ENCODE measurements around the gene ASTL. TPM values are rescaled to one million over a fixed set of nuclear protein-coding genes. Genes with fewer than 3 reads are reported as not detected.

Gene ASTL
- total RNA-seq, 1 donor from 2014 or later: 1.4 TPM

- DNase-seq (ENCODE audit: low spot score): no peak
These were observed 25.0 kb downstream of the ASTL start for GRCh38 chr2:96113367-96113677.

- DNase-seq (ENCODE audit: low spot score): no peak
These were observed 25.6 kb downstream of the ASTL start for GRCh38 chr2:96112501-96113366.

DNA sequence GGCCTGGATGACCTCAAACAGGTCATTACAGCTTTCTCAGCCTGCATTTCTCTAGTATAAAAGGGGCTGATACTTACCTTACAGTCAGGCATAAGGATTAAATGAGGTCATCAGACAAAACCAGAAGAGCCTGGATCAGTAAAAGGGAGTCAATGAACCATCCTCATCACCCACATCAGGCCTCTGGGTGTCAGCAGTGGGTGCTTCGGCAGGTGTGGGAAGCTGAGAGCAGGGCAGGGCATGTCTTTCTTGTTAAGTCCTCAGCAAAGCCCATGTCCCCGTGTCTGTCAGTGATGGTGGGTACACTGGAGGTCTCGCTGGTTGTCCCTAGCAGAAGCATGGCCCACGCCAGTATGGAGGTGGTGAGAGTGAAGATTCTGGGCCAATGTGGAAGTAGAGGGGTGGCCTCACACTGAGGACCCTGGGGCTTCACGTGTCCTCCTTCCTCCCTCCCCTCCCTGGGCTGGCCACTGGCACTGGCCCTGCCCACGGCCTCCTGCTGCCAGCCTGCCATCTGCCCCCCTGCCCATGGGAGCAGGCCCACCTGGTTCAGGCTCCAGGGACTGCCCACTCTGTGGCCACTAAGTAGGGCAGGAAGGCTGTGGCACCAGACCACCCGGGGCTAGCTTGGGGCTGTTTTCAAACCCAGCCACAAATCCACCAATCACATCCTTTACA is 26.3 kb downstream of the ASTL start:
- DNase-seq (ENCODE audit: low spot score): no peak

DNA sequence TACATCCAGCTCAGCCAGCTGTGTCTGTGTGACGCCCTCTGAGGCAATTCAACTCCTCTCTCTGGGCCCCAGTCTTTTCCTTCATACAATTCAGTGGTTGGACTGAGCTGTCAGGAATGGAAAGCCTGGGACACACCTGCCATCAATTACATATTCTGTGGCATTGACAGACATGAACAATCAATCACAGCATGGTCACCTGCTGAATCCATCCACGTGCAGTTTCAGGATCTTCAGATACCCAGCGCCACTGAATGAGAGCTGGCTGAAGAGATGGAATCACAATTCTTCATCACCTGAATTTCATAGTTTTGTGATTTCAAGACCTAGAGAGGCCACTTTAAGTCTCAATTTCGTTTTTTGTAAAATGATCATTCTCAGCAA is 27.1 kb downstream of the ASTL start:
- DNase-seq (ENCODE audit: low spot score): no peak

DNA sequence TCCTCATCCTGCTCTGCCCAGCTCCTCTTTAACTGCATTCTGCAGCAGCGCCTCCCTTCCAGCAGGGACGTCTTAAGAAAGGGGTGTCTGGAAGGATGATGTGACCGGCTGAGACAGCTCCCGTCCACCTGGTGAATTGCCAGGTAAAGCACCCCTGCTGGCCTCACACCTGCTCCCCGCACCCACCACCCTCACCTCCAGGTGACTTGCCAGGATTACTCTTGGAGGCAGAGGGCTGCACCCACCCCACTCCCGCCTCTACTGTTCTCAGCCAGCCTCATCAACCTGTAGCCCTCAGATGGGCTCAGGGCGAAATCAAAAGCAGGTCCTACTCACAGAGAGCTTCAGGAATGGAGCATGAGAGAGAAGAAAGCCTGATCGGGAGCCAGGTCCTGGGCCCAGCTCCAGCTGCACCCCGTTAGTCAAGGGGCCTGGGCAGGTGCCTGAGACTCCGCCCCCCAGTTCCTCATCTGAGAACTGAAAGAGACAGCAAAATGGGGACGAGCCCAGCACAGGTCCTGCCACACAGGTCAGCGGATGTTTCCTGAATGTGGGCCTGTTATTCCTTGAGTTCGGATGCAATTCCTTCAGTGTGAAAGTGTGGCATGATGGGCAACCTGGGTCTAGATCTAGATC is 27.6 kb downstream of the ASTL start:
- no peak for DNase-seq (ENCODE audit: low spot score)

DNA sequence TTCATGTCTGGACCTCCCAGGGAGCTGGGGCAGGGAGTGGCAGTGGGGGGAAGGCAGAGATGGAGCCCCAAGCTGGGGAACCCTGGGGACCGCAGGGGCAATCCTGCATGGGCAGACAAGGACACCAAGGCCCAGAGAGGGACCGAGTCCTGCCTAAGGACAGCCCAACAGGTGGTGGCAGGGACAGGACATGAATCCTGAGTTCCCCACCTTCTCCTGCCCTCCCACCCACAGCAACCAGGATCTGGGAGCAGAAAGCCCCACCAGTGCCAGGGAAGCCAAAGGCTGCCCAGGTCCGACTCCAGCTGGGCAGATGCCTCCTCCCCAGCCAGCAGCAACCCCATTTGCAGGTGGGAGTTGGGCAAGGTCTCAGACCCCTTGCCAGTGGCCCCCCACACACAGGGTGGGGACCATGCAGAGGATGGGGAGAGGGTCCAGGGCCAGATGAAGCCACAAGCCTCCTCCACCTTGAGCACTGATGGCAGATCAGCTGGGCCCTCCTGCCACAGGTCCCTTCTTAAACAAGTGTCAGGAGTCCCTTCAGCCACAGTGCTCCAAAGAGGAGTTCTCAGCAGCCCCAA is 28.3 kb downstream of the ASTL start:
- no peak for DNase-seq (ENCODE audit: low spot score)

- DNase-seq (ENCODE audit: low spot score): no peak
These were observed 29.0 kb downstream of the ASTL start for GRCh38 chr2:96109361-96109680.

GRCh38 chr2:96108541-96109360 is 29.6 kb downstream of the ASTL start:
- DNase-seq (ENCODE audit: low spot score): peak; percentile 70

DNA sequence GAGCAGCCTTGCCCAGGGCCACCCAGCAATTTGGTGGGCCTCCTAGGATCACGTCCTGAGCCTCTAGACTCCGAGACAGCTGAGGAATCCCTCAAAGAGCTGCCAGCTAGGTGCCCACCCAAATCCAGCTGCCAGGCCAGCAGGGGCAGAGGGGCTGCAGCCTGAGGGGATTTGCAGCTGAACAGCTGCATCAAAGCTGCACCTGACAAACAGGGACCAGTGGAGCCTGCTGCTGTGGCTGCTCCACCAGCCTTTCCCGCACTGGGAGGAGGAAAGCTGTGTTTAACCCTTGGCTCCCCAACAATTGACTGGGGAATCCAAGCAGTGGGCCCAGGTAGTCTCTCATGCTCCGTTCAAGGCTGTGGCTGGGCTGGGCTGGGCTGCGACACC is 30.2 kb downstream of the ASTL start:
- DNase-seq (ENCODE audit: low spot score): no peak

GRCh38 chr2:96107708-96108065 is 30.6 kb downstream of the ASTL start:
- no peak for DNase-seq (ENCODE audit: low spot score)

DNA sequence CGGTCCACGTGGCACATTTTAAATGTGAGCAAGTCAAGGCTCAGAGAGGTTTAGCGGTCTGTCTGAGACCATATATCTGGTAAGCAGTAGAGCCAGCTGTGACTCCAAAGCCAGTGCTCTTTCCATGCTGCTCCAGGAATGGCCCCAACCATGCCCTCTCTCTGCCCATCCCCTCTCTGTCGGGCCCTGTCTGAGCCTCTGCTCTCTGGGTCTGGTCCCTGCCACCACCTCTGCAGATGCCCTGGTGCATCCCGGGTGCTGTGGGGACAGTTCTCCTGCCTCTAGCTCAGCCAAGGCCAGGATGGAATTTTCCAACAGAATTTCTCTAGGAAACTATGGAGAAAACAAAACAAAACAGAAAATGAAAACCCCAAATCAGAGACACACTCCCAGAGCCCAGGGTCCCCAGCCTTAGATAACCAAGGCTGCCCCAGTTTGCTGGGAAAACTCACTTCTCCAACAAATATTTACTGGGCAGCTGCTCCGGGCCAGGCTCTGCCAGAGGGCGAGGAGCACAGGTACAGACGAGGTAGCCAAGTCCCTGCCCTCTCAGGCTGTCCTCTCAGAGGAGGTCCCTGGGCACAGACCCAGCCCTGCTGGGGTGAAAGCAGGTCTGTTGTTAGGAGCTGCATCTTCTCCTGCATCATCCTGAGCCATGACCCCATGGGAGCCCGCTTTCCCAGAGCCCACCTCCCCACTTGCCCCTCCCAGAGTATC is 31.2 kb downstream of the ASTL start:
- DNase-seq (ENCODE audit: low spot score): no peak

- no peak for DNase-seq (ENCODE audit: low spot score)
These were observed 32.1 kb downstream of the ASTL start for GRCh38 chr2:96105994-96106715.

GRCh38 chr2:96105152-96105915 is 33.0 kb downstream of the ASTL start:
- no peak for DNase-seq (ENCODE audit: low spot score)

- no peak for DNase-seq (ENCODE audit: low spot score)
These were observed 33.8 kb downstream of the ASTL start for GRCh38 chr2:96104487-96104861.

DNA sequence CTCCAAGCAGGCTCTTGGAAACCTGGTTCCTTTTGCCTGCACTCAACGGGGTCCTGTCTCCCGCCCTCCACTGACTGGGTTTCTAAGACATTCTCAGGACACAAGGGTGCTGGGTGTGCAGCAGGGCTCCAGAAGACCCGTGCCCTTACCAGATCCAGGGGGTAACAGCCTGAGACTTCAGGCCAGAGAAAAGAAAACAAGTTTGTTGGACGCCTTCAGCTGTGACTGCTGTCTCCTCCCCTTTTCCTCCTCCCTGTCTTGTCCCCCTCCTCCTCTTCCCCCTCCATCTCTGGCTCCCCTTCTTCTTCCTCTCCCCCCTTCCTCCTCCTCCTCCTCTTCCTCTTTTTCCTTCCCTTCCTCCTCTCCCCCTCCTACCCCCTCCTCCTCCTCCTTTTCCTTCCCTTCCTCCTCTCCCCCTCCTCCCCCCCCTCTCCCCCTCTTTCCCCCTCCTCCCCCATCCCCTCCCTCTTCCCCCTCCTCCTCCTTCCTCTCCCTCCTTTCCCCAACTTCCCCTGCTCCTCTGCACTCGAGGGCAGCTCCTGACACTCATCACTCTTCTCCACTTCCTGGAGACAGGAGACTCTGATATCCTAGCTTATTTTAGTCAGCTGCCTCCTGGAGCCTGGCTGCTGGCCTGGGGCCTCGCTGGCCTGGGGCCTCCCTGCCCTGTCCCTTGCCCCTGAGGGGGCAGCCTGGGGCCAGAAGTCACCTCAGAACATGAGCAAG is 34.4 kb downstream of the ASTL start:
- no peak for DNase-seq (ENCODE audit: low spot score)

DNA sequence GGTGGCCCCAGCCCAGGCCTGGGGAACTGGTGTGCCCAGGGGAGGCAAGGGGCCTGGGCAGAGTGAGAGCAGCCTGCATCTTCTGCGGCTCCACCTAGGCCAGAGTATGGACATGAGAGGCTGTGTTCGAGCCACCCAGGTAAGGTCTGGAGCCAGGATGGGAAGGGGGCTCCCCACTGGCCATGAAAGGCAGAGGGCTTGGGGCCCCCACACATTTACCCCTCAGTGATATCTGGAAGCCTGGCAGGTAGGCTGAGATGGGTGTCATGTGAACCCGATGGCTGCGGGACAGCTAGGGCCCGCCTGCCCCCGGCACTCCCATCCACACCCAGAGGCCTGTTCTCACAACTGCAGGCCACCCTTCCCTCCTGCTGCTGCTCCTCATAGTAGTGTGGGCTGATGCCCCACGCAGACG is 35.1 kb downstream of the ASTL start:
- DNase-seq (ENCODE audit: low spot score): no peak

- no peak for DNase-seq (ENCODE audit: low spot score)
These were observed 35.6 kb downstream of the ASTL start for GRCh38 chr2:96102596-96103186.

DNA sequence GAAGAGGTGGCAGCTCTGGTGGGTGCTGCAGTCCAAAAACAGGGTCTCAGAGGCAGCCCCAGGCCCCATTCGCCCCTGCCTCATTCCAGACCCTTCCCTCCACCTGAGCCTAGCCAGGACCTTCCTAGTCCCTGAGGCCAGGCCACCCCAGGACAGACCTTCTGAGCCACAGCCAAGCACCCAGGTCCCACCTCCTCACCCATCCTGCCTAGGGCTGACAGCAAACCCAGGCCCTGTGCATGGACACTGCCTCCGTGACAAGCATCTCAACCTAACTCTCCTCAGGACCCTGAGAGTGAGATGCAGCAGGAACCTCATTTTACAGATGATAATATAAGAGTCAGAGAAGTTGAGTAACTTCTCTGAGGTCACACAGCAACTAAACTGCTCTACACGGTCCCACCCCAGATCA is 37.4 kb downstream of the ASTL start:
- no peak for DNase-seq (ENCODE audit: low spot score)
